ENCODE results near the gene SCAF1.

DNA sequence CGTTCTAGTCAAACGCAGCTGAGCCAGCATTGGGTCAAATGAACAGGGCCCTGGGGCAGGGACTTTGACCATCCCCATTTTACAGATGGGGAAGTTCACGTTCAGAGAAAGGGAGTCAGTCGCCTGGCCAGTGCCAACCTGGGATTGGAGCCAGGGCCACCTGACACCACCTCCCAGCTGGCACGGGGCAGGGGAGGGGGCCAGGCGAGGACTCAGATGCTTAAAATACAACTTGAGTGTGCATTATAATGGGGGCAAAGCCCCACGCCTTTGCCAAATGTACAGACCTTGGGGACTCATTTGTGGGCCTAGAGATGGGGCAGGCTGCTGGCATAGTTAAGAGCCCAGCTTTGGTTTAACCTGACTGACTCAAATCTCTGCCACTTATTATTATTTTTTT, 36.4 kb upstream of the SCAF1 start:
- TF ChIP-seq, protein P1, sequence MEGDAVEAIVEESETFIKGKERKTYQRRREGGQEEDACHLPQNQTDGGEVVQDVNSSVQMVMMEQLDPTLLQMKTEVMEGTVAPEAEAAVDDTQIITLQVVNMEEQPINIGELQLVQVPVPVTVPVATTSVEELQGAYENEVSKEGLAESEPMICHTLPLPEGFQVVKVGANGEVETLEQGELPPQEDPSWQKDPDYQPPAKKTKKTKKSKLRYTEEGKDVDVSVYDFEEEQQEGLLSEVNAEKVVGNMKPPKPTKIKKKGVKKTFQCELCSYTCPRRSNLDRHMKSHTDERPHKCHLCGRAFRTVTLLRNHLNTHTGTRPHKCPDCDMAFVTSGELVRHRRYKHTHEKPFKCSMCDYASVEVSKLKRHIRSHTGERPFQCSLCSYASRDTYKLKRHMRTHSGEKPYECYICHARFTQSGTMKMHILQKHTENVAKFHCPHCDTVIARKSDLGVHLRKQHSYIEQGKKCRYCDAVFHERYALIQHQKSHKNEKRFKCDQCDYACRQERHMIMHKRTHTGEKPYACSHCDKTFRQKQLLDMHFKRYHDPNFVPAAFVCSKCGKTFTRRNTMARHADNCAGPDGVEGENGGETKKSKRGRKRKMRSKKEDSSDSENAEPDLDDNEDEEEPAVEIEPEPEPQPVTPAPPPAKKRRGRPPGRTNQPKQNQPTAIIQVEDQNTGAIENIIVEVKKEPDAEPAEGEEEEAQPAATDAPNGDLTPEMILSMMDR (conservative IDR thresholded peaks at IDR 0.05; ENCODE audit: low read depth, low read length) = no peak
- TF ChIP-seq EZH2phosphoT487 (IDR thresholded peaks at IDR 0.05; ENCODE audit: borderline replicate concordance, low read length) (no peak), EZH2 (IDR thresholded peaks at IDR 0.05; ENCODE audit: low read length, unreplicated experiment) (no peak)

All from PC-3 (cell line).